Measurements from ENCODE around the gene MOGAT1.
A peak's percentile ranks its signal among the peaks of the same experiment; 100 is the strongest.
"Not testable (repeated sequence)": the region's sequence is repeated elsewhere in the genome, so short reads cannot be mapped to it uniquely, and the experiment has no call there.

The MOGAT1 gene

GRCh38 chr2:222672068-222672401 is 577 bp downstream of the MOGAT1 start:
- no peak for DNase-seq

DNA sequence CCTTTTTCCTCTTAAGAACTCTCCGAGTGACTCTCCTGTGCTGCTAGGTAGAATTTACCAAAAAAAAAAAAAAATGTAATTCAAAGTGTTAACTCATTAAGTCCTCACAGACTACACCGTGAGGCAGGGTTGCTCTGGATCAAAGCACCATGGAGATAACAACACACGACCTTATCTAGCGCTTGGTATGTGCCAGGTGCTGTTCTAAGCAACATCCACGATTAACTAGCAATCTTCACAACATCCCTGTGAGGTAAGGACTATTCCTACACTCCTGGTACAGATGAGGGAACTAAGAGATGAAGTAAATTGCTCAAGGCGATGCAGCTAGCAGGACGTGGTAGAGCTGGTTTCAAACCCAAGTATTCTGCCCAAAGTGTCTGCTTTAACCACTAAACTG is 1.8 kb downstream of the MOGAT1 start:
- no peak for DNase-seq

DNA sequence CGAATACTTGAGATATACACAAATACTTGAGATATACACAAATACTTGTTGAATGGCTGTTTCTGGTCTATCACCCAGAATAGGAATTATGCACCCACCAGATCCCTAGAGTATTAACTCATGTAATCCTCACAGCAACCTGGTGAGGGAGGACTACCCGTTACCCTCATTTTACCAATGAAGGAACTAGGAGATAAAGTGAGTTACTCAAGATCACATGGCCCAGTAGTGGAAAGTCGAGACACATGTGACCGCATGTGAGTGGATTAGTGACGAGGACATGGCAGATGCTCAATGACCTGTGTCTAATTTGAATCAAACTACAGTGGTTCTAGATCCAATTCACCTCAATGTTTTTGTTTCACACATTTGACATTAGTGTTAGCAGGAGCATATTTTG is 2.4 kb downstream of the MOGAT1 start:
- peak; percentile 20 for DNase-seq

GRCh38 chr2:222677981-222678380 is 6.5 kb downstream of the MOGAT1 start:
- no peak for DNase-seq

DNA sequence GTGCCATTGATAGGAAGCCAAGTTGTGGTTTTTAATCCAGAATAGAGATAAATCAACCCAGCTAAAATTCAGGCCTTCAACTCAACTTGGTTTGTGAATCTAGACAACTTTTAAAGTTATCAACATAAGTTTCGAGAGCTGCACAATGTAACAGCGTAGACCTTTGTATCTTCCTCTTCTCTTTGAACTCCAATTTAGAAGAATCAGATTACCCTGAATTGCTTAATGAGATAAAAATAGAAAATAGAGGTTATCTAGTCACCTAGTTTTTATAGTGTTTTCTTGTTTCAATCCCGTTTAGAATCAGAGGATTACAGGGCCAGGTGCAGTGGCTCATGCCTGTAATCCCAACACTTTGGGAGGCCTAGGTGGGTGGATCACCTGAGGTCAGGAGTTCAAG is 12.3 kb downstream of the MOGAT1 start:
- DNase-seq = no peak

- no peak for DNase-seq
Measured at GRCh38 chr2:222686086-222686750, 14.8 kb downstream of the MOGAT1 start.

GRCh38 chr2:222688917-222689316 is 17.5 kb downstream of the MOGAT1 start:
- no peak for DNase-seq

DNA sequence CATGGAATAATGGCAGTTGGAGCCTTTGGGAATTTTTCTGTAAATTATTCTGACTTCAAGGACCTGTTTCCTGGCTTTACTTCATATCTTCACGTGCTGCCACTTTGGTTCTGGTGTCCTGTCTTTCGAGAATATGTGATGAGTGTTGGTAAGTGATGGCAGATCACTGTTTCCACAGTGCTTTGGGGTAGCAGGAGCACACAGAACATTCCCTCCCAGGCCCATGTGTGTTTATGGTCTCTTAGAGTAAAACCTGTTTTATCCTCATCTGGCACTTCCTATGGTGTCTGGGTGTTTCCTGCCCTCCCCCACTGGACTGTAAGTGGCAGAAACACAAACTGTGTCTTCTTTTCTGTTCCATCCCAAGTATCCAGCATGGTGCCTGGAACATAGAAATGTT is 17.9 kb downstream of the MOGAT1 start:
- DNase-seq = no peak

- DNase-seq = peak; percentile 92
Measured at GRCh38 chr2:222690564-222691200, 19.2 kb downstream of the MOGAT1 start.

DNA sequence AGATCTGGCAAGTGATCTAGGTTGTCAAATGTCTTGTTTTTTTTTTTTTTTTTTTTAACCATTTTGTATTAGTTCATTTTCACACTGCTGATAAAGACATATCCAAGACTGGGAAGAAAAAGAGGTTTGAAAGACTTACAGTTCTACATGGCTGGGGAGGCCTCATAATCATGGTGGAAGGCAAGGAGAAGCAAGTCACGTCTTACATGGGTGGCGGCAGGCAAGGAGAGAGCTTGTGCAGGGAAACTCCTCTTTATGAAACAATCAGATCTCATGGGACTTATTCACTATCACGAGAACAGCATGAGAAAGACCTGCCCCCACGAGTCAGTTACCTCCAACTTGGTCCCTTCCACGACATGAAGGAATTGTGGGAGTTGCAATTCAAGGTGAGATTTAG is 22.0 kb downstream of the MOGAT1 start:
- DNase-seq = not testable (repeated sequence)

- DNase-seq = peak; percentile 27
Measured at GRCh38 chr2:222693837-222694236, 22.4 kb downstream of the MOGAT1 start.

- DNase-seq = no peak
Measured at GRCh38 chr2:222698276-222698675, 26.8 kb downstream of the MOGAT1 start.

DNA sequence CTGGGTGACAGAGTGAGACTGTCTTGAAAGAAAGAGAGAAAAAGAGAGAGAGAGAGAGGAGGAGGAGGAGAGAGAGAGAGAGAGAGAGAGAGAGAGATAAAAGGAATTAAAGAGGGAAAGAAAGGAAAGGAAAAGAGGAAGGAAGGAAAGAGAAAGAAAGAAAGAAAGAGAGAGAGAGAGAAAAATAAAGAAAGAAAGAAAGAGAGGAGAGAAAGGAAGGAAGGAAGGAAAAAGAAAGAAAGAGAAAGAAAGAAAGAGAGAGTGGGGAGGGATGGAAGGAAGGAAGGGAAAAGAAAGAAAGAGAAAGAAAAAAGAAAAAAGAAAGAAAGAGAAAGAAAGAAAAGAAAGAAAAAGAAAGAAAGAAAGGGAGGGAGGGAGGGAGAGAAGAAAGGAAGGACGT is 29.8 kb downstream of the MOGAT1 start:
- DNase-seq = no peak

GRCh38 chr2:222701721-222702131 is 30.3 kb downstream of the MOGAT1 start:
- DNase-seq = peak; percentile 19

- DNase-seq = no peak
Measured at GRCh38 chr2:222703091-222703490, 31.6 kb downstream of the MOGAT1 start.

DNA sequence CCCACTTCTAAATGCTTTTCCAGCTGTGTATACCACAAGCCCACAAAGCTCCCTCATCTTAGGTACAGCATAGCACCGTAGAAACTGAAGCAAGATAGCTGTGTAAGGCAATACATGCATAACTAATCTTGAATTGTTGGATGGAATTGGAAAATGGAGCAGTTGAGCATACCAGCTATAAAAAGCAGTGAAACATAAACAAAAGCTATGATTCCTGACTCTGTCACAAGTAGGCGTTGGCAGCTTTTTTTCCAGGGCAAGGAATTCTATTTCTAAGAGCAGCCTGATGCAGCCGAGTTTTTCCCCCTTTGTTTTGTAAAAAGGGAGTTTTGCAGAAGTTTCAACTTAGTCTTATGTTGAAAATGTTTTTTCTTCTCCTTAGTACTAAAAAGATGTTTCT is 32.4 kb downstream of the MOGAT1 start:
- no peak for DNase-seq

DNA sequence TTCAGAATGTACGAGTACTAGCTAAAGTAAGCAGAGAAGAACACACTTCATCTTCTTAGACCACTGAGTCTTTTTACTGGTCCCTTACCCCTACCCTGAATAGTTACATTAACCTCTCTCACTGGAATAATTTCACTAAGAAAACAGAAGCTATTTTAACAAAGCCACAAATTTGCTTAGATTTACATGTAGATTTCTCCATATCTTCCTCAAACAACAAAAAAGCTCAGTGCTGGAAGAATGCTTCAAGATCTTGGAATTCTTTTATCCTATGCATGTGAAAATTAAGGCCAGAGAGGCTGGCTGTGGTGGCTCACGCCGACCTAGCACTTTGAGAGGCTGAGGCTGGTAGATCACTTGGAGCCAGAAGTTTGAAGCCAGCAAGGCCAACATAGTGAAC is 35.2 kb downstream of the MOGAT1 start:
- DNase-seq = no peak

DNA sequence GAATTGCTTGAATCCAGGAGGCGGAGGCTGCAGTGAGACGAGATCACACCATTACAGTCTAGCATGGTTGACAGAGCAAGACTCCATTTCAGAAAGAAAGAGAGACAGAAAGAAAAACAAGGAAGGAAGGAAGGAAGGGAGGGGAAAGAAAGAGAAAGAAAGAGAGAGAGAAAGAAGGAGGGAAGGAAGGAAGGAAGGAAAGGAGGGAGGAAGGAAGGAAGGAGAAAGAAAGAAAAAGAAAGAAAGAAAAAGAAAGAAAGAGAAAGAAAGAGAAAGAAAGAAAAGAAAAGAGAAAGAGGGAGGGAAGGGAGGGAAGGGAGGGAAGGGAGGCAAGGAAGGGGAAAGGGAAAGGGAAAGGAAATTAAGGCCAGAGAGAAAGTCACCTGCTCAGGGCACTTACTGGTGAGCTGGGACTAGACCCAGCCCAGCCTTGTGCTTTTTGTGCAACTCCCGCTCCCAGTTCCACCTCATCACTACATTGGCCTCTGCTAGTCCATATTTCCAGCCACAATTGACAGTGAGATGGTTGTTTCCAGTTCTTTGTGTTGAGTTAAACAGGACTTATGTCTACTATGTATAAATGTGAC is 35.7 kb downstream of the MOGAT1 start:
- no peak for DNase-seq

DNA sequence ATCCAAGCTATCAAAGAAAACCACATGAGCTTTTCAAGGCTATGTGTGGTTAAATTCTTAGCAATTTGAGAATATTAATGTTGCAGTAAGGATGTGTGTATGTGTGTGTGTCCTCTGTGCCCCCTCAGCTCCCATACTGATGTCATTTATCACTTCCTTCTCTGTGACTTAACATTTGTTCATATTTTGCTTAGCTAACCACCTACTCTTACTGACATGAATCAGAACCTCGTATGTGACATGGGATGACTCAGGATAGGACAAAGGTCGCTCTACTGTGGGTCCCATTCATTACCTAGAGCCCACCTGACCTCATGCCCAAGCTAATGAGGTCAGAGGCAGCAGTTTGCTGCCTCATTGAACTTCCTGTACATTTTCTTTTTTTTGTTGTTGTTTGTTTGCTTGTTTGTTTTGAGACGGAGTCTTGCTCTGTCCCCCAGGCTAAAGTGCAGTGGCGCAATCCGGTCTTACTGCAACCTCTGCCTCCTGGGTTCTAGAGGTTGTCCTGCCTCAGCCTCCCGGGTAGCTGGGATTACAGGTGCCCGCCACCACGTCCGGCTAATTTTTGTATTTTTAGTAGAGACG is 36.3 kb downstream of the MOGAT1 start:
- no peak for DNase-seq

DNA sequence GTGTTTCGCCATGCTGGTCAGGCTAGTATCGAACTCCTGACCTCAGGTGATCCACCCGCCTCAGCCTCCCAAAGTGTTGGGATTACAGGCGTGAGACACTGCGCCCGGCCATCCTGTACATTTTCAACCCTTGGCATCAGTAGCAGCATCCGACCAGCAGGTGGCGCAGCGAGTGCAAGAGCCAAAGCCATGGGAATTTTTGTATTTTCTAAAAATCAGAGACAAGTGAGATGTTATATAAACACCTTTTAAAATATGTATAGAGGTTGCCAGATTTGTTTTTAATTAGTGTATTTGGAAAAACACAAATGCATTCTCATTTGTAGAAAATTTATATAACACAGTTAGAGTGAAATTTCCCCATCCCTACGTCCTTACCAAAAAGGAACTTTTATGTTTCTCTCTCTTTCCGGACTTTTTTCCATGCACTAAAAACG is 36.8 kb downstream of the MOGAT1 start:
- peak; percentile 83 for DNase-seq

DNA sequence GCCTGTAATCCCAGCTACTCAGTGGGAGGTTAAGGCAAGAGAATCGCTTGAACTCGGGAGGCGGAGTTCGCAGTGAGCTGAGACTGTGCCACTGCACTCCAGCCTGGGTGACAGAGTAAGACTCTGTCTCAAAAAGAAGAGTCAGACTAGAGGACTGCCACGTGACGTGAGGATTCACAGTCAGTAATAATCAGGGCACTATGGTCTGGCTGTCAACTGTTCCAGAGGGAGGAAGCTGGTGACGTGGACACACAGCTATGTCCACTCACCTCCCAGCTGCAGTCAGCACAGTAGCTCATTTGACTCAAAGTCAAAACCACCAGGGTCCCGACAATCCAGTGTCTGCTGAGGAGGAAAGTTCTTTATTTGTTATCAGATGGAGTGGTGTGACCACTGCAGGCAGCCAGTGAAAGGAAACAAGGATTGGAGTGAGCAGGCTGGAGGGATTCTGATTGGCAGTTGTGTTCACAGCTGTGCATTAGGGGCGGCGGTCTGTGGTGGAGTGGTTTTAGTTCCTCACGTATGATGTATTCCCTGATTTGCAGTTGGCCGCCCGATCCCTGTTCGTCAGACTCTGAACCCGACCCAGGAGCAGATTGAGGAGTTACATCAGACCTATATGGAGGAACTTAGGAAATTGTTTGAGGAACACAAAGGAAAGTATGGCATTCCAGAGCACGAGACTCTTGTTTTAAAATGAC is 37.9 kb downstream of the MOGAT1 start:
- peak; percentile 83 for DNase-seq

DNA sequence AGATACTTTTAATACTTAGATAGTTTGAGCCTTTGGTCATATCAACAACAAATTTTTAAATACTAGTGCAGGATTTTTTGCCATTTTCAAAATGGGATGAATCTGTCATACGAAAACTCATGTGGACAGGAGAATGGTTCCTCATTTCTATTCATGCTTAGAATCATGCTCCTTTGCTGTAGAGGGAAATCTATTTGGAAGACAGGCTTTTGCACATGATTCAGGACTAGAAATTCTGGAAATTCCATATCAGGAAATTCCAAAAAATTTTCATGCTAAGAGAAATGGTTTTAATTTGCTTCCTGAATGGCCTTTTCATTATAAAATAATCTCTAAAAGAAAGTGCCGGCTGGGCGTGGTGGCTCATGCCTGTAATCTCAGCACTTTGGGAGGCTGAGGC is 39.3 kb downstream of the MOGAT1 start:
- DNase-seq = no peak

DNA sequence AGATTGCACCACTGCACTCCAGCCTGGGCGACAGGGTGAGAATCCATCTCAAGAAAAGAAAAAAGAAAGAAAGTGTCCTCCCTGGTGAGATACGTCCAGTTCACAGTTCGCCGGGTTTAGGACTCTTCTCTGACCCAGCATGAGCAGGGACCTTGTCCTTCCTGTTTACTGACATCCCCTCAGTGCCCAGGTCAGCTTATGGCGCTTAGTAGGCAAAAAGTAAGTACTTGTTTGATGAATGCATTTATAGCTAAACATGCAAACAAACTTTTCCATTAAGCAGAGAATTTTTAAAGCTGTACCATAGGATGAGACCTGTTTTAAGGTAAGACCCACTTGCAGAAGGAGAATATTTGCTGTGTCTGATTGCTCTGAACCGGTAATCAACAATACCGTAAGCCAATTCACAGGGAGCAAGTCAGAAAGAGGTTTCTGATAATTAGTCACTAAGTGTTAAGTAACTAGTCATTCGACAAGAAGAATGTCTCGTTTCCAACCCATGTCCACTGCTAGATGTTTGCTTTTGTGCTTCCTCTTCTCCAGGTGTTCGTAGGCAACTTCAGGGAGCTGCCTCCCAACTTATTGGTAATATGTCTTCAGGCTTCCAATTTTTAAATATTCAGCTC is 40.0 kb downstream of the MOGAT1 start:
- no peak for DNase-seq
